Measurements from ENCODE around the gene SLCO1C1. TPM values are rescaled to one million over a fixed set of nuclear protein-coding genes. Genes with fewer than 3 reads are reported as not detected.

The SLCO1C1 gene
- total and polyA plus RNA-seq, 2 of the 4 experiments (the other 2 are of a cell fraction), result not detected

- no peak overlapping the region for H4K8ac ChIP-seq (ENCODE audit: low read depth in 2 of 2, low read length in 2 of 2)
- no peak overlapping the region for H2BK20ac ChIP-seq (ENCODE audit: low read depth, low read length)
- H2AK9ac ChIP-seq (replicated peaks; ENCODE audit: low read depth, low read length, poor library complexity), result no peak overlapping the region
- H3K9me1 ChIP-seq (ENCODE audit: insufficient read depth, low read length), result no peaks in the 10 kb centered on the region
- no peak overlapping the region for H3K18ac ChIP-seq (ENCODE audit: low read depth, low read length)
- H3K56ac ChIP-seq (ENCODE audit: extremely low read depth, insufficient read depth, low read length), result no peak overlapping the region
- ChIA-PET POLR2A (ENCODE audit: unreplicated experiment) (no interaction called here), CTCF (no interaction called here)
- H3K27me3 ChIP-seq (ENCODE audit: control insufficient read depth, insufficient read depth, low read length), result no peaks in the 10 kb centered on the region
- no peak overlapping the region for H3K4me3 ChIP-seq (ENCODE audit: insufficient read depth, low read depth, low read length)
- no peaks in the 10 kb centered on the region for H3K36me3 ChIP-seq (ENCODE audit: control insufficient read depth, insufficient read depth, low read length)
- H3K14ac ChIP-seq (replicated peaks; ENCODE audit: low read depth, low read length), result no peak overlapping the region
- dilution Hi-C loops (cut with HindIII; ENCODE audit: low sequenced_read_pairs, unreplicated experiment), result no loop called here
- DNase-seq (no peak), ATAC-seq (ENCODE audit: low read depth) (no peak)
- no peak overlapping the region for H2BK5ac ChIP-seq (ENCODE audit: low read depth, low read length, poor library complexity, severe bottlenecking)
- H4K5ac ChIP-seq (ENCODE audit: low read depth, low read length), result no peak overlapping the region
- TF ChIP-seq, protein P1, sequence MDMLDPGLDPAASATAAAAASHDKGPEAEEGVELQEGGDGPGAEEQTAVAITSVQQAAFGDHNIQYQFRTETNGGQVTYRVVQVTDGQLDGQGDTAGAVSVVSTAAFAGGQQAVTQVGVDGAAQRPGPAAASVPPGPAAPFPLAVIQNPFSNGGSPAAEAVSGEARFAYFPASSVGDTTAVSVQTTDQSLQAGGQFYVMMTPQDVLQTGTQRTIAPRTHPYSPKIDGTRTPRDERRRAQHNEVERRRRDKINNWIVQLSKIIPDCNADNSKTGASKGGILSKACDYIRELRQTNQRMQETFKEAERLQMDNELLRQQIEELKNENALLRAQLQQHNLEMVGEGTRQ (IDR thresholded peaks at IDR 0.05; ENCODE audit: low read depth, low read length), result no peak
- TF ChIP-seq MAFK (IDR thresholded peaks at IDR 0.05; ENCODE audit: low read depth, low read length), result no peak
- TF ChIP-seq BHLHE40 (IDR thresholded peaks at IDR 0.05; ENCODE audit: low read depth, low read length), result no peak
- no peak for TF ChIP-seq CTCF (conservative IDR thresholded peaks at IDR 0.05; ENCODE audit: low read depth, low read length)
- TF ChIP-seq SMC3 (IDR thresholded peaks at IDR 0.05; ENCODE audit: low read depth, low read length), result no peak
- TF ChIP-seq RFX5 (IDR thresholded peaks at IDR 0.05; ENCODE audit: low read depth, low read length), result no peak
- TF ChIP-seq CHD1 (IDR thresholded peaks at IDR 0.05; ENCODE audit: low read depth, low read length), result no peak
- TF ChIP-seq, protein P2, sequence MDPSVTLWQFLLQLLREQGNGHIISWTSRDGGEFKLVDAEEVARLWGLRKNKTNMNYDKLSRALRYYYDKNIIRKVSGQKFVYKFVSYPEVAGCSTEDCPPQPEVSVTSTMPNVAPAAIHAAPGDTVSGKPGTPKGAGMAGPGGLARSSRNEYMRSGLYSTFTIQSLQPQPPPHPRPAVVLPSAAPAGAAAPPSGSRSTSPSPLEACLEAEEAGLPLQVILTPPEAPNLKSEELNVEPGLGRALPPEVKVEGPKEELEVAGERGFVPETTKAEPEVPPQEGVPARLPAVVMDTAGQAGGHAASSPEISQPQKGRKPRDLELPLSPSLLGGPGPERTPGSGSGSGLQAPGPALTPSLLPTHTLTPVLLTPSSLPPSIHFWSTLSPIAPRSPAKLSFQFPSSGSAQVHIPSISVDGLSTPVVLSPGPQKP (IDR thresholded peaks at IDR 0.05; ENCODE audit: borderline replicate concordance, low read depth, low read length), result no peak
- no peak for TF ChIP-seq RAD21 (IDR thresholded peaks at IDR 0.05; ENCODE audit: low read length)
- no peak for TF ChIP-seq FOS (IDR thresholded peaks at IDR 0.05; ENCODE audit: low read depth, low read length)
- TF ChIP-seq MXI1 (IDR thresholded peaks at IDR 0.05; ENCODE audit: borderline replicate concordance, low read depth, low read length), result no peak
- TF ChIP-seq POLR2A (IDR thresholded peaks at IDR 0.05; ENCODE audit: low read depth, low read length), result no peak
- no peak for TF ChIP-seq NFE2L2 (IDR thresholded peaks at IDR 0.05; ENCODE audit: low read depth, low read length)
- TF ChIP-seq CEBPB (IDR thresholded peaks at IDR 0.05; ENCODE audit: low read depth, low read length), result no peak
- no peak for TF ChIP-seq RCOR1 (IDR thresholded peaks at IDR 0.05; ENCODE audit: insufficient replicate concordance, low read length)
- TF ChIP-seq MAZ (IDR thresholded peaks at IDR 0.05; ENCODE audit: borderline replicate concordance, low read depth, low read length), result no peak
- no peaks in the 10 kb centered on the region for H3K9me3 ChIP-seq (ENCODE audit: control insufficient read depth, insufficient read depth, low read length)
- H3K4me2 ChIP-seq (ENCODE audit: low read depth, low read length), result no peak overlapping the region
- H4K91ac ChIP-seq (ENCODE audit: insufficient read depth, low read depth, low read length), result no peak overlapping the region
- no peaks in the 10 kb centered on the region for H4K20me1 ChIP-seq (ENCODE audit: insufficient read depth, low read length)
- H3K4ac ChIP-seq (ENCODE audit: low read depth, low read length), result no peak overlapping the region
- H3K23ac ChIP-seq (ENCODE audit: low read depth, low read length), result no peak overlapping the region
- intact Hi-C loops (cut with micrococcal nuclease), result no loop called here
- no CpG with 5 or more reads among the region's 1 CpG for WGBS, 2 experiments (ENCODE audit: extremely low coverage in 2 of 2, insufficient read length in 1 of 2)
- H3K27ac ChIP-seq (ENCODE audit: insufficient read depth, low read length), result no peak overlapping the region
- no TSS peak for BruUV-seq (replicated peaks)
- no peak overlapping the region for H2BK15ac ChIP-seq (ENCODE audit: low read depth, low read length)
- in situ Hi-C loops (cut with MboI; ENCODE audit: low sequenced_read_pairs), result no loop called here
- no peak overlapping the region for H2AFZ ChIP-seq (replicated peaks; ENCODE audit: low read length, poor library complexity)
- H3K9ac ChIP-seq (ENCODE audit: low read depth, low read length), result no peak overlapping the region
- H3K4me1 ChIP-seq (ENCODE audit: control insufficient read depth, insufficient read depth, low read length), result no peaks in the 10 kb centered on the region
- no peak overlapping the region for H2AK5ac ChIP-seq (ENCODE audit: low read depth, low read length)
- no peaks in the 10 kb centered on the region for H3K79me1 ChIP-seq (ENCODE audit: low read depth in 1 of 2, low read length in 2 of 2)
- no peak overlapping the region for H2BK120ac ChIP-seq (ENCODE audit: low read depth, low read length)
Observed at GRCh38 chr12:20798554-20798953, 103.4 kb downstream of the SLCO1C1 start.

All from IMR-90 (cell line).